ENCODE data around the gene KIR3DL3. TPM values are rescaled to one million over a fixed set of nuclear protein-coding genes. Genes with fewer than 3 reads are reported as not detected.
"Not testable (repeated sequence)": the region's sequence is repeated elsewhere in the genome, so short reads cannot be mapped to it uniquely, and the experiment has no call there.

KIR3DL3 gene
- total RNA-seq, 1 experiment from 2014 or later: not detected

DNA sequence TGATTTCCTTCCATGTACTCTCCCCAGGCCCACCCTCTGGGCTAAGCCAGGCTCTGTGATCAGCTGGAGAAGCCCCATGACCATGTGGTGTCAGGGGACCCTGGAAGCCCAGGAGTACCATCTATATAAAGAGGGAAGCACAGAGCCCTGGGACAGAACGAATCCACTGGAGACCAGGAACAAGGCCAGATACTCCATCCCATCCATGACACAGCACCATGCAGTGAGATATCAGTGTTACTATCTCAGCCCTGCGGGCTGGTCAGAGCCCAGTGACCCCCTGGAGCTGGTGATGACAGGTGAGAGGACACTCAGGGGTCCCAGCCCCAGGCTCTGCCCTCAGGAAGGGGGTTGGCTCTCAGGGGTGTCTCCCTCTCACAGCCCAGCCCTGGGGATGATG is 27.5 kb upstream of the KIR3DL3 start:
- no peak overlapping the region for H3K27ac ChIP-seq (ENCODE audit: low read depth, low read length, poor library complexity, severe bottlenecking)
- ChIA-PET POLR2A (ENCODE audit: low non-redundant PET) (no interaction called here), CTCF (no interaction called here)
- TF ChIP-seq, protein P1, sequence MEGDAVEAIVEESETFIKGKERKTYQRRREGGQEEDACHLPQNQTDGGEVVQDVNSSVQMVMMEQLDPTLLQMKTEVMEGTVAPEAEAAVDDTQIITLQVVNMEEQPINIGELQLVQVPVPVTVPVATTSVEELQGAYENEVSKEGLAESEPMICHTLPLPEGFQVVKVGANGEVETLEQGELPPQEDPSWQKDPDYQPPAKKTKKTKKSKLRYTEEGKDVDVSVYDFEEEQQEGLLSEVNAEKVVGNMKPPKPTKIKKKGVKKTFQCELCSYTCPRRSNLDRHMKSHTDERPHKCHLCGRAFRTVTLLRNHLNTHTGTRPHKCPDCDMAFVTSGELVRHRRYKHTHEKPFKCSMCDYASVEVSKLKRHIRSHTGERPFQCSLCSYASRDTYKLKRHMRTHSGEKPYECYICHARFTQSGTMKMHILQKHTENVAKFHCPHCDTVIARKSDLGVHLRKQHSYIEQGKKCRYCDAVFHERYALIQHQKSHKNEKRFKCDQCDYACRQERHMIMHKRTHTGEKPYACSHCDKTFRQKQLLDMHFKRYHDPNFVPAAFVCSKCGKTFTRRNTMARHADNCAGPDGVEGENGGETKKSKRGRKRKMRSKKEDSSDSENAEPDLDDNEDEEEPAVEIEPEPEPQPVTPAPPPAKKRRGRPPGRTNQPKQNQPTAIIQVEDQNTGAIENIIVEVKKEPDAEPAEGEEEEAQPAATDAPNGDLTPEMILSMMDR (conservative IDR thresholded peaks at IDR 0.05; ENCODE audit: low read depth, low read length): no peak
- no peak for TF ChIP-seq EZH2 (IDR thresholded peaks at IDR 0.05; ENCODE audit: borderline replicate concordance, low read depth, low read length, poor library complexity, severe bottlenecking)
- no peaks in the 10 kb centered on the region for H3K4me1 ChIP-seq (ENCODE audit: insufficient read depth, low read length, poor library complexity, severe bottlenecking)
- H3K9me3 ChIP-seq (ENCODE audit: low read depth, low read length, poor library complexity, severe bottlenecking): no peaks in the 10 kb centered on the region
- no TSS peak for BruUV-seq (replicated peaks)
- no peaks in the 10 kb centered on the region for H3K36me3 ChIP-seq (ENCODE audit: insufficient read depth, low read length, poor library complexity, severe bottlenecking)
- H3K4me3 ChIP-seq (ENCODE audit: low read depth, low read length, poor library complexity, severe bottlenecking): no peak overlapping the region
- intact Hi-C loops (cut with micrococcal nuclease; ENCODE audit: unreplicated experiment): no loop called here
- peaks cover 36% of the 10 kb centered on the region for H3K27me3 ChIP-seq (replicated peaks; ENCODE audit: insufficient read depth, low read depth, low read length, poor library complexity)
- DNase-seq (ENCODE audit: low spot score): no peak

- H3K27ac ChIP-seq (ENCODE audit: low read depth, low read length, poor library complexity, severe bottlenecking); BruUV-seq (replicated peaks); H3K4me3 ChIP-seq (ENCODE audit: low read depth, low read length, poor library complexity, severe bottlenecking); CTCF ChIA-PET; intact Hi-C loops (cut with micrococcal nuclease; ENCODE audit: unreplicated experiment); H3K36me3 ChIP-seq (ENCODE audit: insufficient read depth, low read length, poor library complexity, severe bottlenecking); DNase-seq (ENCODE audit: low spot score); H3K4me1 ChIP-seq (ENCODE audit: insufficient read depth, low read length, poor library complexity, severe bottlenecking); POLR2A ChIA-PET (ENCODE audit: low non-redundant PET); H3K9me3 ChIP-seq (ENCODE audit: low read depth, low read length, poor library complexity, severe bottlenecking): not testable (repeated sequence)
- H3K27me3 ChIP-seq (replicated peaks; ENCODE audit: insufficient read depth, low read depth, low read length, poor library complexity): peaks cover 36% of the 10 kb centered on the region
These were observed 26.5 kb upstream of the KIR3DL3 start for GRCh38 chr19:54697716-54698115.

DNA sequence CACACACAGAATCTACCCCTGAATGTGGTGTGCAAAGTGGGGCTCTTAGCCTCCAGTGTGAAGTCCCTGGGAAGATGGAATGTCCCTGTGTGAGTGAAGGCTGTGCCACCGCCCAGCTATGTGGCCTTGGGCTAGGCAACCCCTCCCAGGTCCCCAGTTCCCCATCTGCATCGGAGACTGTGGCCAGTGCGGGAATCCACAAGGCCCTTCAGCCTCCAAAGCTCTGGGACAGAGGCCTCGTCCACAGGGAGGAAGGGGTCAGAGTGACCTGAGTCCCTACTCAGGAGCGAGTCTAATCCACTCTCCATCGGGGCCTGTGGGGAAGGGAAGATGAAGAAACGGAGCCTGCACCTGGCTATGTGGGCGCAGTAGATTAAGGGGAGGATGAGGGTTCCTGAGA is 19.3 kb upstream of the KIR3DL3 start:
- POLR2A ChIA-PET (ENCODE audit: low non-redundant PET): no interaction called here
- DNase-seq (ENCODE audit: low spot score): no peak
- TF ChIP-seq EZH2 (IDR thresholded peaks at IDR 0.05; ENCODE audit: borderline replicate concordance, low read depth, low read length, poor library complexity, severe bottlenecking): no peak
- TF ChIP-seq, protein P1 (conservative IDR thresholded peaks at IDR 0.05; ENCODE audit: low read depth, low read length): no peak
- BruUV-seq (replicated peaks): no TSS peak
- H3K36me3 ChIP-seq (ENCODE audit: insufficient read depth, low read length, poor library complexity, severe bottlenecking): no peaks in the 10 kb centered on the region
- CTCF ChIA-PET: no interaction called here
- H3K4me1 ChIP-seq (ENCODE audit: insufficient read depth, low read length, poor library complexity, severe bottlenecking): no peaks in the 10 kb centered on the region
- peaks cover 9% of the 10 kb centered on the region for H3K27me3 ChIP-seq (replicated peaks; ENCODE audit: insufficient read depth, low read depth, low read length, poor library complexity)
- H3K9me3 ChIP-seq (ENCODE audit: low read depth, low read length, poor library complexity, severe bottlenecking): no peaks in the 10 kb centered on the region
- intact Hi-C loops (cut with micrococcal nuclease; ENCODE audit: unreplicated experiment): no loop called here
- no peak overlapping the region for H3K4me3 ChIP-seq (ENCODE audit: low read depth, low read length, poor library complexity, severe bottlenecking)
- no peak overlapping the region for H3K27ac ChIP-seq (ENCODE audit: low read depth, low read length, poor library complexity, severe bottlenecking)

DNA sequence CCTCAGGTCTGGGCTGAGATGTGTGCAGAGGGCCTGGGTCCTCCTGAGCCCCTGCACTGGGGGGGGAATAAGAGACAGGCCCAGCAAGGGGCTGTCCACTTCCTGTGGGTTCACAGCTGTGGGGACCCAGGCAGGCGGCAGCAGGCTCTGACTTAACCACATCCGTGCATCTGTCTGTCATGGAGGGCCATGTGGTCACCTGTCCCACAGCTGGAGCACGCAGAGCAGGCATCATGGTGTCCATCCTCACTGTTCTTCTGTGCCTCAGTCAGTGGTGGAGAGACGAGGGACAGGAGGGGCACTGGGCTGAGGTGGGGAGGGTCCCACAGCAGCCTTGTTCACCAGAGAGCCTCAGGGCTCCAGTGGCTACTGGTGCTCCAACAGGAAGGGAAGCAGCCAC is 16.3 kb upstream of the KIR3DL3 start:
- Histone ChIP-seq H3K27ac (ENCODE audit: low read depth, low read length, poor library complexity, severe bottlenecking) (no peak overlapping the region), H3K4me1 (ENCODE audit: insufficient read depth, low read length, poor library complexity, severe bottlenecking) (no peaks in the 10 kb centered on the region), H3K36me3 (ENCODE audit: insufficient read depth, low read length, poor library complexity, severe bottlenecking) (no peaks in the 10 kb centered on the region), H3K27me3 (replicated peaks; ENCODE audit: insufficient read depth, low read depth, low read length, poor library complexity) (peaks cover 3% of the 10 kb centered on the region), H3K9me3 (ENCODE audit: low read depth, low read length, poor library complexity, severe bottlenecking) (no peaks in the 10 kb centered on the region), H3K4me3 (ENCODE audit: low read depth, low read length, poor library complexity, severe bottlenecking) (no peak overlapping the region)
- POLR2A ChIA-PET (ENCODE audit: low non-redundant PET): no interaction called here
- DNase-seq (ENCODE audit: low spot score): no peak
- CTCF ChIA-PET: no interaction called here
- TF ChIP-seq, protein P1 (conservative IDR thresholded peaks at IDR 0.05; ENCODE audit: low read depth, low read length): no peak
- BruUV-seq (replicated peaks): no TSS peak
- intact Hi-C loops (cut with micrococcal nuclease; ENCODE audit: unreplicated experiment): no loop called here

All from A673 (cell line).